ENCODE measurements around the gene ILK. TPM values are rescaled to one million over a fixed set of nuclear protein-coding genes. Genes with fewer than 3 reads are reported as not detected.

Gene ILK
- 100 to 1,000 TPM; 114 to 118 TPM for total RNA-seq

- ATAC-seq (replicated peaks in 1 of 2): peak; percentile 84
- H3K9me3 Mint-ChIP-seq: no peaks in the 10 kb centered on the region
These were observed at the start of gene ILK, which contains the start of gene RRP8 for GRCh38 chr11:6603287-6604080. Gene ILK (plus strand): TSS chr11:6603774. CDS start chr11:6604272, 498 bp downstream. Gene RRP8 (minus strand): TSS chr11:6603616. CDS start chr11:6603502, 114 bp downstream.

GRCh38 chr11:6554828-6555706 lies 48.5 kb upstream of the ILK start:
- H3K9me3 Mint-ChIP-seq: no peaks in the 10 kb centered on the region
- no peak for DNase-seq
- no peak overlapping the region for H3K4me3 Mint-ChIP-seq
- ATAC-seq (replicated peaks in 1 of 2): no peak
- H3K4me1 Mint-ChIP-seq (ENCODE audit: low read depth): no peaks in the 10 kb centered on the region
- no peaks in the 10 kb centered on the region for H3K27me3 Mint-ChIP-seq (ENCODE audit: low read depth)
- no peaks in the 10 kb centered on the region for H3K36me3 Mint-ChIP-seq (ENCODE audit: insufficient read depth in 2 of 2)
- H3K27ac Mint-ChIP-seq: no peak overlapping the region

More at GRCh38 chr11:6603287-6604080, at the start of gene ILK, which contains the start of gene RRP8:
- Mint-ChIP-seq H3K4me1 (ENCODE audit: low read depth) (peaks cover 16% of the 10 kb centered on the region), H3K27ac (no peak within 1 kb of the TSS), H3K4me3 (no peak within 1 kb of the TSS), H3K27me3 (ENCODE audit: low read depth) (no peaks in the 10 kb centered on the region), H3K36me3 (ENCODE audit: insufficient read depth in 2 of 2) (peaks cover 7 to 8% of the 10 kb centered on the region in 2 donors)
- DNase-seq: peak; percentile 91 to 92

GRCh38 chr11:6556139-6556949 lies 47.2 kb upstream of the ILK start:
- Mint-ChIP-seq H3K9me3 (no peaks in the 10 kb centered on the region), H3K4me3 (no peak overlapping the region), H3K27ac (no peak overlapping the region), H3K36me3 (ENCODE audit: insufficient read depth in 2 of 2) (no peaks in the 10 kb centered on the region), H3K27me3 (ENCODE audit: low read depth) (no peaks in the 10 kb centered on the region), H3K4me1 (ENCODE audit: low read depth) (no peaks in the 10 kb centered on the region)
- DNase-seq (no peak), ATAC-seq (replicated peaks in 1 of 2) (no peak)

DNA sequence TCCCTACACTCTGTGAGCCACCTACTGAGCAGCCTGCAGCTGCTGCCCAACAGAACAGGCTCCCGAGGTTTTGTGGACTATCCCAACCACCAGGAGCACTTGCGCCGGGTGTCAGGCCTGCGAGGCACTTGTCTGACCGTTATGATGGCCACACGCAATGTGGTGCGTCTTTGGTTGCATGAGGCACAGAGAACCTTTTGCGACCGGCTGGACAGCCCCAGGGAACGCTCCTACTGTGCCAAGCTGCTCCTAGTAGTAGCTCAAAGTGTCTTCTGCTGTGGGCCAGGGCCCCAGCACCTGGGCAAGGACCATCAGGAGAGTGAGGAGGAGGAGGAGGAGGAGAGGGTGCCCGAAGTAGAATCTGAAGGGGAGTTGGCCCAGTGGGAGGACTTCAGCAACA lies 46.5 kb upstream of the ILK start:
- no peak for ATAC-seq (replicated peaks in 1 of 2)
- no peaks in the 10 kb centered on the region for H3K9me3 Mint-ChIP-seq
- no peaks in the 10 kb centered on the region for H3K4me1 Mint-ChIP-seq (ENCODE audit: low read depth)
- H3K36me3 Mint-ChIP-seq (ENCODE audit: insufficient read depth in 2 of 2): peaks cover 0 to 4% of the 10 kb centered on the region in 2 donors
- H3K27ac Mint-ChIP-seq: no peak overlapping the region
- H3K4me3 Mint-ChIP-seq: no peak overlapping the region
- H3K27me3 Mint-ChIP-seq (ENCODE audit: low read depth): no peaks in the 10 kb centered on the region
- DNase-seq: no peak

- Mint-ChIP-seq H3K27ac (no peak overlapping the region), H3K4me3 (no peak overlapping the region), H3K36me3 (ENCODE audit: insufficient read depth in 2 of 2) (peaks cover 0 to 4% of the 10 kb centered on the region in 2 donors), H3K27me3 (ENCODE audit: low read depth) (no peaks in the 10 kb centered on the region), H3K4me1 (ENCODE audit: low read depth) (no peaks in the 10 kb centered on the region), H3K9me3 (no peaks in the 10 kb centered on the region)
- DNase-seq (no peak), ATAC-seq (replicated peaks in 1 of 2) (no peak)
These were observed 45.6 kb upstream of the ILK start for GRCh38 chr11:6557761-6558674.

DNA sequence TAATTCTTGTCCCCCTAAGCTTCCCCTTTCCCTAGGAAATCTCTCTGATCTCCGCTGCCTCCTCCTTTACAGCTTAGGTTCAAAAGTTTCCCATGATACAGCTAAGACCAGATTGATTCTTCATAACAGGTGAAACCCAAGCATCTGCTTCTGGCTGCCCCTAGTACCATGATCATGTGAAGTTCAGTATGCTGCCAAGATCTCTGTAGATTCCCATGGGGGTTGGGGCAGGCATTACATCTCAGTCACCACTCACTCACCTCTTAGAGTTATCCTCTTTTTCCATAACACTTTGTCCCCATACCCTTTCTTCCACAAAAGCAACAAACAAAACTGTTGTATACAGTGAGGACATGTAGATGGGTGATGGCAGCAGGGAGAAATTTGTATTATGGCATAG lies 44.2 kb upstream of the ILK start:
- H3K9me3 Mint-ChIP-seq: no peaks in the 10 kb centered on the region
- no peak for DNase-seq
- no peak overlapping the region for H3K27ac Mint-ChIP-seq
- ATAC-seq (replicated peaks in 1 of 2): no peak
- no peaks in the 10 kb centered on the region for H3K4me1 Mint-ChIP-seq (ENCODE audit: low read depth)
- H3K4me3 Mint-ChIP-seq: no peak overlapping the region
- H3K27me3 Mint-ChIP-seq (ENCODE audit: low read depth): no peaks in the 10 kb centered on the region
- peaks cover 0 to 4% of the 10 kb centered on the region in 2 donors for H3K36me3 Mint-ChIP-seq (ENCODE audit: insufficient read depth in 2 of 2)

GRCh38 chr11:6561288-6561687 lies 42.3 kb upstream of the ILK start:
- ATAC-seq (replicated peaks in 1 of 2) (no peak), DNase-seq (no peak)
- Mint-ChIP-seq H3K4me1 (ENCODE audit: low read depth) (no peaks in the 10 kb centered on the region), H3K9me3 (no peaks in the 10 kb centered on the region), H3K27ac (no peak overlapping the region), H3K36me3 (ENCODE audit: insufficient read depth in 2 of 2) (peaks cover 0 to 4% of the 10 kb centered on the region in 2 donors), H3K27me3 (ENCODE audit: low read depth) (no peaks in the 10 kb centered on the region), H3K4me3 (no peak overlapping the region)

- Mint-ChIP-seq H3K4me1 (ENCODE audit: low read depth) (no peaks in the 10 kb centered on the region), H3K36me3 (ENCODE audit: insufficient read depth in 2 of 2) (peaks cover 0 to 4% of the 10 kb centered on the region in 2 donors), H3K4me3 (no peak overlapping the region), H3K27me3 (ENCODE audit: low read depth) (no peaks in the 10 kb centered on the region), H3K9me3 (no peaks in the 10 kb centered on the region), H3K27ac (no peak overlapping the region)
- DNase-seq: no peak
- no peak for ATAC-seq (replicated peaks in 1 of 2)
These were observed 40.4 kb upstream of the ILK start for GRCh38 chr11:6563121-6563619.

DNA sequence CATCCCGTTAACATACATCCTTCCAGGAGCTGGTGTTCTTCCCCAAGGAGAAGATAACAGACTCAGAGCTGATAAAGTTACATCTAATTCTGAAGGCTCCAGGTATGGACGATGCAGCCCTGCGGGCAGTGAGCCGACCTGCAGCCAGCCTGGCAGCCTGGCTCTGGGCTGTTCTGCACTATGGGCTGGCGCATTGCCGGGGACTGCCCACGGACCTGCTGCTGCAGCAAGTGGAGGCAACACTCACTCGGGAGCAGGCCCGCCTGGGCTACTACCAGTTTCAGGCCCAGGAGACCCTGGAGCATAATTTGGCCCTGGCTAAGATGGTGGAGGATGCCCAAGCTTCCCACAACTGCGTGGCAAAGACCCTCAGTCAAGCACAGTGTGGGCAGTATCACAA lies 39.9 kb upstream of the ILK start:
- H3K4me3 Mint-ChIP-seq: no peak overlapping the region
- H3K36me3 Mint-ChIP-seq (ENCODE audit: insufficient read depth in 2 of 2): peaks cover 0 to 4% of the 10 kb centered on the region in 2 donors
- no peak for ATAC-seq (replicated peaks in 1 of 2)
- H3K9me3 Mint-ChIP-seq: no peaks in the 10 kb centered on the region
- H3K27me3 Mint-ChIP-seq (ENCODE audit: low read depth): no peaks in the 10 kb centered on the region
- H3K27ac Mint-ChIP-seq: no peak overlapping the region
- H3K4me1 Mint-ChIP-seq (ENCODE audit: low read depth): no peaks in the 10 kb centered on the region
- DNase-seq: no peak

- no peaks in the 10 kb centered on the region for H3K4me1 Mint-ChIP-seq (ENCODE audit: low read depth)
- no peaks in the 10 kb centered on the region for H3K27me3 Mint-ChIP-seq (ENCODE audit: low read depth)
- H3K4me3 Mint-ChIP-seq: no peak overlapping the region
- ATAC-seq (replicated peaks in 1 of 2) (no peak), DNase-seq (no peak)
- peaks cover 0 to 8% of the 10 kb centered on the region in 2 donors for H3K36me3 Mint-ChIP-seq (ENCODE audit: insufficient read depth in 2 of 2)
- no peaks in the 10 kb centered on the region for H3K9me3 Mint-ChIP-seq
- H3K27ac Mint-ChIP-seq: no peak overlapping the region
These were observed 38.2 kb upstream of the ILK start for GRCh38 chr11:6565325-6565724.

- Mint-ChIP-seq H3K4me3 (no peak overlapping the region), H3K9me3 (no peaks in the 10 kb centered on the region)
These were observed 37.4 kb upstream of the ILK start for GRCh38 chr11:6565988-6566703.

More at GRCh38 chr11:6565988-6566703, 37.4 kb upstream of the ILK start:
- ATAC-seq (replicated peaks in 1 of 2) (no peak), DNase-seq (no peak)
- Mint-ChIP-seq H3K4me1 (ENCODE audit: low read depth) (no peaks in the 10 kb centered on the region), H3K27me3 (ENCODE audit: low read depth) (no peaks in the 10 kb centered on the region), H3K36me3 (ENCODE audit: insufficient read depth in 2 of 2) (peaks cover 0 to 8% of the 10 kb centered on the region in 2 donors), H3K27ac (no peak overlapping the region)
